ENCODE measurements around the gene NDUFA12.

Gene NDUFA12

DNA sequence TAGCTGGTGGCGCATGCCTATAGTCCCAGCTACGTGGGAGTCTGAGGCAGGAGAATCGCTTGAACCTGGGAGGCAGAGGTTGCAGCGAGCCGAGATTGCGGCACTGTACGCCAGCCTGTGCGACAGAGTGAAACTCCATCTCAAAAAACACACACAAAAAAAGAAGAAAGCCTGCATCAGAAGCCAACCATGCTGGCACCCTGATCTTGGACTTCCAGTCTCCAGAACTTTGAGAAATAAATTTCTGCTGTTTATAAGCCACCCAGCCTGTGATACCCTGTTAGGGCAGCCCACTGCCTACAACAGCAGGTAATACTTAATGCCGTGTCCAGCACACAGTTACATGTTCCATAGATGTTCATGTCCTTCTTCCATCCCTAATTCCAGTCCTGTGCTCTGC, 62.7 kb downstream of the NDUFA12 start:
- no peak for DNase-seq (ENCODE audit: low read depth in 2 of 2)

DNA sequence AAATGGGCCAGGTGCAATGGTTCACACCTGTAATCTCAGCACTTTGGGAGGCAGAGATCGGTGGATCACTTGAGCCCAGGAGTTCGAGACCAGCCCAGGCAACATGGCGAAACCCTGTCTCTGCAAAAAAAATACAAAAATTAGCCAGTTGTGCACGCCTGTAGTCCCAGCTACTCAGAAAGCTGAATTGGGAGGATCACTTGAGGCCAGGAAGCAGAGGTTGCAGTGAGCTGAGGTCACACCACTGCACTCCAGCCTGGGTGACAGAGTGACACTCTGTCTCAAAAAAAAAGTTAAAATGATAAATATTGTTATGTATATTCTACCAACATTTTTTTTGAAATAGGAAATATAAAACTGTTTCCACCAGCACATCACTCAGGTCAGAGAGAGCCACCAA, 64.9 kb downstream of the NDUFA12 start:
- no peak for DNase-seq (ENCODE audit: low read depth in 2 of 2)

DNA sequence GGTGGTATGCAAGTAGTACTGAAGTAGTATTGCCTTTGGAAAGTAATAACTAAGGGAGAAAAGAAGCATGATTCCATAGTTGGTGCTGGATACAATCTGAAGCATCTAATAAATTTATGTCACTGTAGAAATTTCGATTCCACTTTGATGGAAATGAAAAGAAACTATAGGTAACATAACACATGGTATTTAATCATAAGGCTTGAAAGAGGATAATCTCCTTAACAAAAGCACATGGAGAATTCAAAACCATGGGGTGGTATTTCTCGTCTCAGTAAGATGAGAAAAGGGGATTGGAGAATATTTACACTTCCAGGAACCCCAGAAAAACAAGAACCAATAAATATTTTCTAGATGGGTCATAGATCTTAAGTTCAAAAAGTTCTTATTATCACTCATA, 72.7 kb downstream of the NDUFA12 start:
- no peak for DNase-seq (ENCODE audit: low read depth in 2 of 2)

DNA sequence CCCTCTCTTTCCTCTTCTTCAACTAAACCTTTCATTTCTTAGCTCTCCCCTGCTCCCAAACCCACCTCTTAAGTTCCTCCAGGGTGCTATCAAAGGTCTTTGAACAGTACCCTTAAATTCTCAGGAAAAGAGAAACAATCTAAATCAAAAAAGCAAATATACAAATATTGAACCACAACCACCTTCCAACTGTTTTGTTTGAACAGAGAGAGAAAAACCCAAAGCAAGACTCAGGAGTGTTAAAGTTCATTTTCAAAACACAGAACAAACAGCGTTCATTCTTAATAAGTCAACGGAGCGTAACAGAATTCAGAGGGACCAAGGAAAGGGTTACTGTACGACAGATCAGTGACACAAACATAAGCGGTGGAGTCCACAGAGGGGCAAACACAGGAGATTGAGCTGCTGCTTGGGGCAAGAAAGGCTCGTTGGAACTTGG, 73.3 kb downstream of the NDUFA12 start:
- DNase-seq (ENCODE audit: low read depth in 2 of 2): no peak

DNA sequence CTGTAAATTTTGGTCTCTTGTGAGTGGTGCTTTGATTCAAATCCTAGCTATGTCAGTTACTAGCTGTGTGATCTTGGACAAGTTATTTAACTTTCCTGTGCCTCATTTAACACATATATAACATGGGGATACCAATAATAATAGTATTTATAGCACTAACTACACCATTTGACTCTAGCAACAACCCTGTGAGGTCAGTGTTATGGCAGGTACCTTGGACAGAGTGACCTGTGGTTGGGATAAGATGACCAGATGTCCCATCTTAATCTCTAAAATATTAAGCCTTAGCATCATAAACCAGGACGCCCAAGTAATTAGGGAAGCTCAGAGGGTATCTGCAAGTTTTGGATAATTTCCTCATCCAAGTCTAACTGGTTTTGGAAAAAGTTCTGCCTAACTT, 73.7 kb downstream of the NDUFA12 start:
- DNase-seq (ENCODE audit: low read depth in 2 of 2): no peak

DNA sequence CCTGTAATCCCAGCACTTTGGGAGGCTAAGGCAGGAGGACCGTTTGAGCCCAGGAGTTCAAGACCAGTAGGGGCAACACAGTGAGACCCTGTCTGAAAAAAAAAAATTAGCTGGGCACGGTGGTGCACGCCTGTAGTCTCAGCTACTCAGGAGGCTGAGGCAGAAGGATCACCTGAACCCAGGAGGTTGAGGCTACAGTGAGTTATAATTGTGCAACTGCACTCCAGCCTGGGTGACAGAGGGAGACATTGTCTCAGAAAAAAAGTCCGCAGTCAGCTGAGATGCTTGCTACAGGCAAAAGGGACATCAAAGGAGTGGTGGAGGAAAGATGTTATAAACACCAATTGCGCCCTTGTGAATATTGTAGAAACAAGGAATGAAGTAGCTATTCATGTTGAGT, 77.8 kb downstream of the NDUFA12 start:
- no peak for DNase-seq (ENCODE audit: low read depth in 2 of 2)

DNA sequence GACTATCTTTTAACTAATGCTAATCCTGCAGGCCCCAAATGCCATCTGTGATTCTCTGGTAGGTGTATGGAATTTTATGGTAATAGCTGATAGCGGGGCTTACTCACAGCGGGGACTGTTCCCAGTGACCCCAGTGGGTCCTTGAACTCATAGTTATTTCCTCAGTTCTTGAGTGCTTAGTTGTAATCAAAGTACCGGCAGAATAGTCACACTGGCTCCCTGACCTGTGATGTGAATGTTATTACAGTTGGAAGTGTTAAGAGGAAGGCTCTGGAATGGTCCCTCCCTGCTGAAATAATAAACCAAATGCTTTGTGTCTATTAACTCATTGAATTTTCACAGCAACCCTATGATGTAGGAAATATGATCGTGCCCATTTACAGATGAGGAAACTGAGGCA, 78.3 kb downstream of the NDUFA12 start:
- no peak for DNase-seq (ENCODE audit: low read depth in 2 of 2)

DNA sequence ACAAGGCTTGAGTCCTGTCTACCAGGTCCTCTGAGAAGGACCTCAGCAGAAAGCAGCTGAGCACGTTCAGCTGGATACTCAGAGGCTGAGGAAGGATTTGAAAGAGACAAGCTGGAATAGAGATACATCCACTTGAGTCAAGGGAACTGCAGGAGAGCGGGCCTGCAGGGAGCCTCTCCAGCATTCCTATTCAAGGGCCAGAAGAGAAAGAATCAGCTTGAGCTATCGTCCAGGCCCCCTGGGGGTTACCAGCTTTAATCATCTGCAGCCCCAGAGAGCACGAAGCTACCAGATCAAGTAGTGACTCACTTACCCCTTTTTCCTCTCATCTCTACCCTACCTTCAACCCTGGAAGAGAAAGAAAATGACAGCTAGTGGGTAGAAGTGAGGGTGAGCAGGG, 80.9 kb downstream of the NDUFA12 start:
- no peak for DNase-seq (ENCODE audit: low read depth in 2 of 2)

All from activated CD8-positive, alpha-beta memory T cell treated with anti-CD3 and anti-CD28 coated beads for 4 hours (primary cell).